CD1c-positive myeloid dendritic cell (primary cell): ENCODE measurements around the gene LDHAL6B.

Experiments
- DNase-seq: peaks from one replicate; pipeline ENCODE4 v3.0.0-alpha.2; 2016; ENCODE audit errors: extremely low spot score

Gene LDHAL6B

GRCh38 chr15:59218710-59219109, 12.1 kb downstream of the LDHAL6B start:
- DNase-seq = no peak

- peak; percentile 37 for DNase-seq
Observed at GRCh38 chr15:59221511-59222505, 15.2 kb downstream of the LDHAL6B start.

GRCh38 chr15:59222906-59223550, 16.4 kb downstream of the LDHAL6B start:
- DNase-seq = no peak

DNA sequence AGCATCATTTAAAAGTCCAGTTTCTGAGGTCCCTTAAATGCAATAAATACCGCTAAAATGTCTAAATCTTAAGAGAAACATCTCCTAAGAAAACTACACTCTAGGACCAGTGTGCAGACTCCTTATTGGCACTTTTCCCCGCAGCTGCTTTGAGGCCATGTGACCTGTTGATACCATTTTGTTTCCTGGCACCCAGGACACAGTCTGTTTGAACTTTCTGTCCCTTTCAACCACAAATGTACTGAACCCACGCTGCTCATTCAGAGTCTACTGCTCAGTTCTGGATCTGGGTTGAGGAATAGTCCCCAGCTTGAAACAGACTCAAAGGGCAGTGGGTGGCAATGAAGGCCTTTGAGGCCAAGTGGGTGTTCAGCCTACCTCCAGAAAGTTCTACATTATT, 17.1 kb downstream of the LDHAL6B start:
- no peak for DNase-seq

- no peak for DNase-seq
Observed at GRCh38 chr15:59224474-59224873, 17.8 kb downstream of the LDHAL6B start.

- no peak for DNase-seq
Observed at GRCh38 chr15:59227021-59227420, 20.4 kb downstream of the LDHAL6B start.

DNA sequence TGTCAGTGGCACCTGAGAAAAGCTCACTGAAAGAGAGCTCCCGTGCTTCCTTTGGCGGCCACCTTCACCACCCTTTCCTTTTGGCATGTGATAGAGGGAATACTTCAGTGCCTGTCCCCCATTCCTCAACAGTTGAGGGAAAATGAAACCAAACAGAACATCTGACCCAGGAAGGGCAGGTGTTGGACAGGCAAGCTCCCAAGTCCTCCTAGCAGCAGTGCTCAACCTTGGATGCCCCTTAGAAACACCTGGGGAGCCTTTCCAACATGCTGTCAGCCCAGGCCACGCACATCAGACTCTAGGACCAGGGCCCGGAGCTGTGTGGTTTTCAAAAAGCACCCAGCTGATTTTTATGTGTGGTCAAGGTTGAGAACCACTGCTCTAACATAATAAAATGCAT, 22.4 kb downstream of the LDHAL6B start:
- DNase-seq = no peak

DNA sequence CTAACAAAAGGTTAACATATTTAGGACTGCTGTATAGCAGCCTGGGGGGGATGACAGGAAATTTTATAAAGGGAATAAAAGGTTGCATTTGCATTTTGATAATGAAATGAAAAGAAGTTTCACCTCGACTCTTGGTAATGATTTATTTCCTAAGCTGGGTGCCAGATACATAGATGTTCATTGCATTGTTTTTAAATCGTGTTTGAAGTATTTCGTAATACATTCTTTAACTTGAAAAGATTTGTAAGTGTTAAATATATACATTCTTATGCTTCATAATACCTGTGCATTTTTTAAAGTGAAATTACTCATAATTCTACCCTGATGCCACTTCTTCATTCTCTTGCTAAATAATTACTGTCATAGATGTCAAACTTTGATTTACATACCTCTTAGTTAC, 22.8 kb downstream of the LDHAL6B start:
- DNase-seq = no peak

GRCh38 chr15:59230531-59231055, 23.9 kb downstream of the LDHAL6B start:
- no peak for DNase-seq

DNA sequence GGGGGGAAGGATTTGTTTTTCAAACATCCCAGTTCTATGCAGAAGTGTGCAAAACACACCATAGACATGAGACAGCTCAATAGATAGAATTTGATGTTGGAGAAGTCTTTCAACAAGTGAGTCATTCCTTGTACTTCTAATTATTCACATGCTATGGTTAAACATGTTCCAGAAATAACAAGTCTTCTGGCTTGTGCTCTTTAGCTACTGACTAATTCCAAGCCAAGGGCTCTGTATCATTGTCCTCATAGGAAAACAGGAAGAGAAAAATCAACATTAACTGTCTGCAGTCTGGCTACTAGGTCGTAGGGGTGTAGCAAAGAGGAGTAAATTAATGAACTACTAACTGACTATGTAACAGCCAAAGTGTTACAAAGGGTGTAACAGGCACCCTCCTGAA, 25.8 kb downstream of the LDHAL6B start:
- DNase-seq = peak; percentile 53

- no peak for DNase-seq
Observed at GRCh38 chr15:59236394-59236793, 29.8 kb downstream of the LDHAL6B start.

DNA sequence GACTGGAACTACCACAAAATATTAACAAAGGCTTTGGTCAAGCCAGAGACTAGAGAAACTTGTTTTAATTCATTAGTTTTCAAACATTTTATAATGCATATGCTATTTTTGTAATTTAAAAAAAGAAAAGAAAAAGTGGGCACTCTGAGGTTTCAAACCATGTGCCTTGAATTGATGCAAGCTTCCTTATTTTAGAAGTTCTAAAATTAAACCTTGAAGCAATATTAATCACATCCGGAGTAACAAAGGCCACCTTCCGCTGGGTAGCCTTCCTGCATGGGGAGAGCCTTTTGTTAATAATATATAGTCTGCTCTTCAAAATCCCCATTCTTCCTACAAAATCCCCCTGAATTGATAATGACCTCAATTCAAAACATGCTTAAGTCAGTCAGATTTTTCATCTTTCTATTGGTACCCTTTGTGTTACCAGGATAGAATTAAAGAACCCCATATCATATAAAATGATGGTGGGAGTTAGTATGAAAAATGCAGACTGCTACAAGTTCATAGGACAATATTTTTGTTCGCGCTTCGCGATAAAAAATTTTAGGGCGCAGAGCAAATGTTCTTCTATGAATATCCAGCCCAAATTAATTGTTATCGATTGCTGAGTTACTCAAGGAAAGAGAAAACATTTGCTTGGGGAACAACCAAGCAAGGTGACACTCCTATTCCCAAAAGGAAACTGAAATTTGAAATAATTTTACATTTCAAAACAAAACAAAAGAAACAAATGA, 30.6 kb downstream of the LDHAL6B start:
- DNase-seq = peak; percentile 72

- DNase-seq = peak; percentile 32
Observed at GRCh38 chr15:59237924-59238331, 31.3 kb downstream of the LDHAL6B start.

GRCh38 chr15:59240036-59240435, 33.4 kb downstream of the LDHAL6B start:
- DNase-seq = no peak

- no peak for DNase-seq
Observed at GRCh38 chr15:59242649-59243048, 36.0 kb downstream of the LDHAL6B start.

- DNase-seq = no peak
Observed at GRCh38 chr15:59243622-59244021, 37.0 kb downstream of the LDHAL6B start.

DNA sequence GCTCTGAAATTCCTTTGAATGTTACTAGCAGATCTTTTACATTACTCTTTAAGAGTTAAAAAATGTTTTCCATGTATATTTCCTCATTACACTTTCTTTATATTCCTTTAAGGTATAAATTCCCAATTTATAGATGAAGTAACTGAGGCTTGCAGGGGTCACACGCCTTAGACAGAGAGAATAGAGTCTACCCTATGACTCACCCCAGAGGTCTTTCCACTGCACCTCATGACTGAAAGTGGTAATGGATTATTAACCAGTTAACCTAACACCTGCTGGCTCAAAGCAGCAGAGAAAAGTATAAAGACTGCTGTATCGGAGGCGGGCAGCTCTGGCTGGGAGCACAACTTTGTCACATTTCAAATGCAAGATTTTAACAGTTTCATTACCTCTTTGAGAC, 37.7 kb downstream of the LDHAL6B start:
- no peak for DNase-seq

DNA sequence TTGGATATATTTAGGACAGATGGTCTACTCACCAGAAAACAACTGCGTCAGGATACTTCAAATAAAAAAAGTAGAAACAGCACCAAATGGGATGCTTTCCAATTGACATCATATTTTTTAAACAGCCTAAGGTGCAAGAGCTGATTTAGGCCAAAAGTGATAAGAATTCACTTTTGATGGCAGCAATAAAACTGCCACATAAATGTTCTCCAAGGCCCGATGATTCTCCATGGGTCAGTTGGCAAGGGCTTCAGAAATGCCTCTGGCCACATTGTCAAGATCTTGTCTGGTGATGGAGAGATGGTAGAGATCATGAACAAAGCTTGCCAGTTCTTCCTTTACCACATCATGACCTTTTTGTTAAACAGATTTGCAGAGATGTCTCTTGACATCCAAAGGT, 38.9 kb downstream of the LDHAL6B start:
- DNase-seq = no peak

DNA sequence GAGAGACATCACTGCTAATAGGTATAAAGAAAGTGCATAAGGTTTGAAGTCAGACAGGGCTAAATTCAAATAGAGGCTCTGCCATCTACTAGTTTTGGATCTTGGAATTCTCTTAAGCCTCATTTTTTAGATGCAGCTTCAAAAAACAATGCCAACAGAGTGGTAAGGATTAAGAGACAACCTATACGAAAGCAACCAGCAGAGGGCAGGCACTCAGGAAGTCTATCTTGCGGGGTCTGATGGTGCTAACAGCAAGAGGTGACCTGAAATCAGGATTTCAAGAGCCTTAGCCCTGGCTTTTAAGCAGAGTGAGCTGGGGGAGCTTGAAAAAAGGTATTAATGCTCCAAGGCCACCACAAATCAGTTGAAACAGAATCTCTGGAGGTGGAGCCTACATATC, 40.7 kb downstream of the LDHAL6B start:
- DNase-seq = peak; percentile 60

DNA sequence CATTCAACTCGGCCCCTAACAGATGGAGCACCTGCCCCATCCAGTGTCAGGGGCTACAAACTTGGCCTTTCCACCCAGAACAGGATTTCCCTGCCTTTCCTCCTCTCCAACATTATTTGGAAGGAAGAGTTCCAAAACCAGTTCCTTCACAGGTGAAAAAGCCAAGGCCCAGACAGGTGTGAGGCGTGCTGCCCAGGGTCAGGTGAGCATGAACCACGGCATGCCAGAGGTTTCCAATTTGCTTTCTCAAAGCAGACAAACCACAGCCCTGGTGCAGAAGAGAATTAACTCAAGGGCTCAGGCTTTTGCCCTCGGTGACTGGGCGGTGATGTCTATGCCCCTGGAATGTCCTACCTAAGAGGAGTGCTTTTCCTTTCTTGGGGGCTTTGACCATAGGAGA, 43.2 kb downstream of the LDHAL6B start:
- no peak for DNase-seq

- DNase-seq = no peak
Observed at GRCh38 chr15:59250249-59250648, 43.6 kb downstream of the LDHAL6B start.
